C4-2B (cell line): ENCODE data around the gene GRIK2.

Source experiments
- CTCF ChIP-seq: fragments of 450-650 bp; conservative IDR thresholded peaks from 2 replicates; pipeline ENCODE4 v1.5.1; 2017; ENCODE audit warnings: mild to moderate bottlenecking
- ZFX ChIP-seq: fragments of 450-650 bp; IDR thresholded peaks from 2 replicates; pipeline ENCODE4 v1.6.1; 2017

- TF ChIP-seq CTCF (no peak), ZFX (no peak)
These were observed 109.3 kb downstream of the GRIK2 start for GRCh38 chr6:101502818-101503217.
